Frontal cortex (tissue), 4 donors: ENCODE data around the gene INTS4. TPM values are rescaled to one million over a fixed set of nuclear protein-coding genes. Genes with fewer than 3 reads are reported as not detected.

Experiments used
- DNase-seq, 2 donors: peaks; one replicate each; pipeline ENCODE4 v3.0.0; 2012; ENCODE audit warnings: low spot score in 2 of 2
- FAIRE-seq: peaks from 2 replicates; lab custom pipeline; 2012; peaks lifted over from hg19 to GRCh38; lab: Jason Lieb, UNC
- small RNA-seq: library from RNA; depleted of rRNA; stranded (forward); fragments of <200 nt; gene quantifications from one replicate; pipeline ENCODE3, GENCODE V24; 2014
- total RNA-seq: library from RNA; depleted of rRNA; stranded (reverse); fragments of >200 nt; gene quantifications from one replicate; pipeline ENCODE4 v1.2.3, GENCODE V29; 2014
- donor health status: control.
- donor health status: control.
- donor health status: control.

Gene INTS4
- total RNA-seq, 1 donor from 2014 or later = 46.9 TPM

DNA sequence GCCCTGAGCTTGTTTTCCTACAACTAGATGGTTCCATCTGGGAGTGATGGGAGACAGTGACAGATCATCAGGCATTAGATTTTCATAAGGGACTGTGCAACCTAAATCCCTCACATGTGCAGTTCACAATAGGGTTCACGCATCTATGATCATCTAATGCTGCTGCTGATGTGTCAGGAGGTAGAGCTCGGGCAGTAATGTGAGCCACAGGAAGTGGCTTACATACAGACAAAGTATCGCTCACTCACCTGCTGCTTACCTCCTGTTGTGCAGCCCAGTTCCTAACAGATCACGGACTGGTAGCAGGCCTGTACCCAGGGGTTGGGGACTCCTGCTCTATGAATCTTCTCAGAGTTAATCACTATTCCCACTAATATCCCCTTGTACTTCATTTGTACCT, 161.2 kb downstream of the INTS4 start:
- no peak for DNase-seq
- no peak for FAIRE-seq

- FAIRE-seq (no peak), DNase-seq (no peak)
Measured at GRCh38 chr11:77828926-77829325, 165.5 kb downstream of the INTS4 start.

Small RNA genes lying within 50 kb of the gene (small RNA-seq; reads per million reads assigned to genes)
- gene AP002812.4 = not detected

Other genes with a start within 250 kb of the INTS4 start
- 151 TPM for gene RSF1, start 173.9 kb downstream of the INTS4 start, total RNA-seq
- gene AAMDC, start 173.5 kb downstream of the INTS4 start, total RNA-seq = 3.7 TPM
- 0.82 TPM for gene KCTD14, start 28.6 kb upstream of the INTS4 start, total RNA-seq
- not detected for gene THRSP, start 69.2 kb upstream of the INTS4 start, total RNA-seq
- gene NDUFC2, start 85.2 kb upstream of the INTS4 start, total RNA-seq = 88.9 TPM
- 54.2 TPM for gene ALG8, start 145.0 kb upstream of the INTS4 start, total RNA-seq
- gene KCTD21, start 194.0 kb upstream of the INTS4 start, total RNA-seq = 4.5 TPM
- gene USP35, start 194.3 kb upstream of the INTS4 start, total RNA-seq = 12.2 TPM